Cardiac fibroblast (primary cell): ENCODE data around the gene PRKCH.

Source experiments
- DNase-seq, 2 donors: peaks; one replicate each; pipeline versions ENCODE4 v3.0.0 to v3.0.0-alpha.2; 2010; ENCODE audit warnings: low read depth in 2 of 2
- H3K4me3 ChIP-seq, 2 donors: replicated peaks in 1 of 2; 1 replicate in 1 of 2; 2 replicates in 1 of 2; pipeline ENCODE4 v1.5.1; 2011; ENCODE audit warnings: low read depth in 2 of 2, low read length in 2 of 2, mild to moderate bottlenecking in 2 of 2, moderate library complexity in 1 of 2
- TF ChIP-seq, protein P1 (sequence below): IDR thresholded peaks from one replicate; pipeline ENCODE4 v1.5.1; 2011; ENCODE audit warnings: low read depth, mild to moderate bottlenecking, low read length, inconsistent platforms

The PRKCH gene

DNA sequence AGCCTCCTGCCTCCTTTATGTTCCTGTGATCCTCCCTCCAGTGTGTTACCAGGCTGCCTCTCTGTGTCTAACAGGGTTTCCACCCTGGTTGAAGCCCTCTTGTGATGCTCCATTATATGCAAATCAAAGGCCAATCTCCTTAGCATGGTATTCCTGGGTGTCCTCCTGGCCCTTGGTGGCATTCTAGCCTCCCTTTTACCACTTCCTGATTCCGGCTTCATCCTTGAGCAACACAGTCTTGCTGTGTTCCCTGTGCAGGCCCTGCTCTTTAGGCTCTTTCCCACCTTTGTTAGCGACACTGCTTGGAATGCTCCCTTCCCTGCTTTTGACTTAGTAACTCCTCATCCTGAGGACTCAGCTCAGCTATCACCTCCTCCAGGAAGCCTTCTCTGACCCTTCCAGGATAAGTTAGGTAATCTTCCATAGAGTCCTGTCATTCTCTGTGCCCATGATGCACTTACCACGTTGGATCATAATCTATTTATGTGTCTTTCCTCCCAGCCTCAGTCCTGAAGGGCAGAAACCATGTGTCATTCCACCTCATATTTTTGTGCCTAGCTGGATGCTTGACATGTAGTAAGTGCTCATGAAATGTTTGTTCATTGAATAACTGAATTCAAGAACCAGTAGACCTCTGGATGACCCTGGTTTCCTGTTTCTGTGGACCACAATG is 37.3 kb downstream of the PRKCH start:
- DNase-seq = peak in 1 of 2 donors; percentile 15
- TF ChIP-seq, protein P1, sequence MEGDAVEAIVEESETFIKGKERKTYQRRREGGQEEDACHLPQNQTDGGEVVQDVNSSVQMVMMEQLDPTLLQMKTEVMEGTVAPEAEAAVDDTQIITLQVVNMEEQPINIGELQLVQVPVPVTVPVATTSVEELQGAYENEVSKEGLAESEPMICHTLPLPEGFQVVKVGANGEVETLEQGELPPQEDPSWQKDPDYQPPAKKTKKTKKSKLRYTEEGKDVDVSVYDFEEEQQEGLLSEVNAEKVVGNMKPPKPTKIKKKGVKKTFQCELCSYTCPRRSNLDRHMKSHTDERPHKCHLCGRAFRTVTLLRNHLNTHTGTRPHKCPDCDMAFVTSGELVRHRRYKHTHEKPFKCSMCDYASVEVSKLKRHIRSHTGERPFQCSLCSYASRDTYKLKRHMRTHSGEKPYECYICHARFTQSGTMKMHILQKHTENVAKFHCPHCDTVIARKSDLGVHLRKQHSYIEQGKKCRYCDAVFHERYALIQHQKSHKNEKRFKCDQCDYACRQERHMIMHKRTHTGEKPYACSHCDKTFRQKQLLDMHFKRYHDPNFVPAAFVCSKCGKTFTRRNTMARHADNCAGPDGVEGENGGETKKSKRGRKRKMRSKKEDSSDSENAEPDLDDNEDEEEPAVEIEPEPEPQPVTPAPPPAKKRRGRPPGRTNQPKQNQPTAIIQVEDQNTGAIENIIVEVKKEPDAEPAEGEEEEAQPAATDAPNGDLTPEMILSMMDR = no peak
- H3K4me3 ChIP-seq = no peak overlapping the region

DNA sequence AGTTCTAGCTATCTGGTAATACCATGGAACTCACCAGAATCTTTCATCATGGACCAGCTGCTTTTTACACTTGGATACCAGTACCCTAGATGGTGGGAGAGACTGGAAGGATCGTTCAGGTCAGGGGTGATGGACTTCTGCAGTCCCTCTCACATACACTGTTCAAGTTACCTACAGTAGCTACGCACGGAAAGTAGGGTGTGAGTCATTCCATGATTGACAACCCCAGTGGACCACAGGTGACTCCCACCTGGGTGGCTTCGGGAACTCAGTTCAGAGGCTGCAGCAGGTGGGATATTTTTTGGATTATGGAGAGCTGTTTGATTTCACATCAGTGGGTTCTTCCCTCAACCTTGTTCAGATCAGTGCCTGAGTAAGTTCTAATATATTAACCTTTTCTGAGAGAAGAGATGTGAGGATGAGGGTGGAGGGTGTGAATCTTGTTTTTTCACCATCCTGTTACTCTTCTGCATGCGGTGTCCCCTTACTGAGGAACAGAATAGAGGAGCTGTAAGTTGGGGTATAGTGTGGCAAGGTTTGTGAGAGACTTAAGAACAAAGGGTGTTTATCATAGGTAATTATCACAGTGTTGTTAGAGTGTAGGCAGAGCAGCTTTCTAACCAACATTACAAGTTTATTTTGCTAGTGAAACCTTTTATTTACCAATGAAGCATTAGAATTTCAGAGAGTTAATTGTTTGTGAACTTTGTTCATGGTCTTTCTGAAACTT is 39.6 kb downstream of the PRKCH start:
- no peak overlapping the region for H3K4me3 ChIP-seq
- DNase-seq = no peak
- TF ChIP-seq, protein P1 = no peak

DNA sequence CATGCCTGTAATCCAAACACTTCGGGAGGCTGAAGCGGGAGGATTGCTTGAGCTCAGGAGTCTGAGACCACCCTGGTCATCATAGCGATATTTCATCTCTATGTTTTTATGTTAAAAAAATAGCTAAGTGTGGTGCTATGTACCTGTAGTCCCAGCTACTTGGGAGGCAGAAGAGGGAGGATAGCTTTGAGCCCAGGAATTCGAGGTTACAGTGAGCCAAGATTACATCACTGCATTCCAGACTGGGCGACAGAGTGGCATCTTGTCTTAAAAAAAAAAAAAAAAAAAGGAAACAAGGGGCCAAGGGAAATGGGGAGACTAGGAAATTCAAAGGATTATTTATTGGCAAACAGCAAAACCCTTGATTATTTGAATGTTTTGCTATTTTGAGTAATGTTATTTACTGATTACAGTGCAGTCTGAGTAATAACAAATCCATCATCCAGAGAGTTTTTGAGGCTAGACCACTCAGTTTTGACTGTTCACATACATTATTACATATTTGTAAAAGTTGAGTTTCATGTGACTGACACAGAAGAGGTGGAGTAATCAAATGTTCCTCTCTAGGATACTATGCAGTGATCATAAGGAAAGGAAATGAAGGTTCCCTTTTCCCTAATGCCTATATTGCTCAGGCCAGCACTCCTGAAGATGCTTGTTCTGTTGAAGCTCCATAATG is 40.8 kb downstream of the PRKCH start:
- TF ChIP-seq, protein P1 = no peak
- H3K4me3 ChIP-seq = no peak overlapping the region
- DNase-seq = no peak

DNA sequence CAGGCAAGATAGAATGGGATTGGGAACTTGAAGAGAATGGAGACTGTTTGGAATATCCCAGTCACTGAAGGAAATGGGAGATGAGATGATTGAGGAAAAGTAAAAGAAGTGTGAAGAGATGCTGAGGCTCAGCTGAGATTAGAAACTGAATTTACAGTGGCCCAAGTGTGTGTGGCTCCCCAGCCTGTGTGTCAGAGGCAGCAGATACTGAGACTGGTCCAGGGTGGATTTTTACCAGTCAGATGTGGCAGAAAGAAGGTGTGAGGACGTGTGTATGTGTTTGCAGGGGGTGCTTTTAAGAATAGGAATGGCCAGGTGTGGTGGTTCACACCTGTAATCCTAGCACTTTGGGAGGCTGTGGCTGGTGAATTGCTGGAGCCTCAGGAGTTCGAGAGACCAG is 42.9 kb downstream of the PRKCH start:
- TF ChIP-seq, protein P1 = no peak
- no peak for DNase-seq
- no peak overlapping the region for H3K4me3 ChIP-seq

DNA sequence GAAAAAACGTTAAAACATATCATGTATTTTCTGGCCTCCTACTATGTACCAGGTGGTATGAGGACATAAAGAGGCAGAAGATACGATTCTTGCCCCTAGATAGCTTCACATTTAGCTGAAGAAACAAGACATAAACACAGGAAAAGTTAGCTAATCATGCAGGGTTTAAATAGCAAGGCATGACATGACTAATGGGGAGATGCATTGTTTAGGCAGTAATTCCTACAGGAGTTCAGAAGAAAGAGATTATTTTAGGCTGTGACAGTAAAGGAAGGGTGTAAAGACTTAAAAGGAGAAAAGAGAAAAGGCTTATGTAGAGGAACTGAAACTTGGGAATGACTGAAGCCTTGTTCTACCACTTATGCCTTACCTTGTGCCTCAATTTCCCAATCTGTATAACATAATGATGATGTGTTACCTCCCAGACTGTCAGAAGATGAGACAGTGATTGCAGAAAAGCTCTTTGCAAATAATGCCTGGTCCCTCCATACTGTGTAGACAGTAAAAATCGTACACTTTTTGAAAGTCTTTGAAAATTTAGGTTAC is 44.4 kb downstream of the PRKCH start:
- no peak overlapping the region for H3K4me3 ChIP-seq
- DNase-seq = peak; percentile 17 to 61

DNA sequence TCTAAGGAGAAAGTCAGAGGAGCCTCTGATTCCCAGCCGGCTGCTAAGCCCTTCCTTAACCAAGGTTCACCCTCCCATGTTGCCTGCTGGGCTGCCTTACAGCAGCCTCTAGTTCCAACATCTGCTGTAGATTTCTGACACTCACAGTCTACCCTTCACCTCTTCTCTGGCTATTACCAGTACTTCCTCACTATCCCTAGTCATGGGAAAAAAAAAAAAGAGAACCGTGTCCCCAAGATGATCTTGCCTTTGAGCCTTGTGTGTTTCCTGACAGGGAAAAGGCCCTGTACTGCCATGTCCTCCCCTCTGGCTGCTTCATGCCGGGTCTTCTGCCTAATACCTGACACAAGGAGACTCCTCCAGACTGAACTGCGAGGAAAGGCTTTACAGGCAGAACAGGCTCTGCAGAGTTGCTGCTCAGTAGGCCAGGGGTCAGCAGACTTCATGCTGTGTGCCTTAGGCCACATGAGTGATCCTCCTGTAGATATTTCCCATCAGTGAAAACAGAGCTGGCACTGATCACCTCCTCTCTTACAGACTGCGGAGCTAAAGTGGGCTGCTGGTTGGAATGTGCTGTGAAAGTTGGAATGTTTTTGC is 46.8 kb downstream of the PRKCH start:
- TF ChIP-seq, protein P1 = no peak
- DNase-seq = no peak
- H3K4me3 ChIP-seq = no peak overlapping the region

More for the DNA sequence above, 44.4 kb downstream of the PRKCH start:
- TF ChIP-seq, protein P1 = no peak
